GM12864 (cell line): ENCODE results near the gene RHPN2.

Experiments used
- DNase-seq: peaks from one replicate; pipeline ENCODE4 v3.0.0-alpha.2; 2011; ENCODE audit warnings: low read depth
- H3K4me3 ChIP-seq: 2 replicates; pipeline ENCODE4 v1.5.1; 2011; ENCODE audit warnings: mild to moderate bottlenecking, low read depth, low read length, control low read depth
- CTCF ChIP-seq: IDR thresholded peaks from 2 replicates; pipeline ENCODE4 v1.5.1; 2011; ENCODE audit warnings: low read depth, mild to moderate bottlenecking, moderate library complexity, low read length, control low read depth, inconsistent platforms; ENCODE audit errors: missing control alignments

Gene RHPN2

GRCh38 chr19:33100894-33101644 is 36.4 kb upstream of the RHPN2 start:
- no peak for DNase-seq
- no peak overlapping the region for H3K4me3 ChIP-seq
- TF ChIP-seq CTCF = no peak

GRCh38 chr19:33098055-33098534 is 33.4 kb upstream of the RHPN2 start:
- no peak overlapping the region for H3K4me3 ChIP-seq
- DNase-seq = no peak
- TF ChIP-seq CTCF = no peak

DNA sequence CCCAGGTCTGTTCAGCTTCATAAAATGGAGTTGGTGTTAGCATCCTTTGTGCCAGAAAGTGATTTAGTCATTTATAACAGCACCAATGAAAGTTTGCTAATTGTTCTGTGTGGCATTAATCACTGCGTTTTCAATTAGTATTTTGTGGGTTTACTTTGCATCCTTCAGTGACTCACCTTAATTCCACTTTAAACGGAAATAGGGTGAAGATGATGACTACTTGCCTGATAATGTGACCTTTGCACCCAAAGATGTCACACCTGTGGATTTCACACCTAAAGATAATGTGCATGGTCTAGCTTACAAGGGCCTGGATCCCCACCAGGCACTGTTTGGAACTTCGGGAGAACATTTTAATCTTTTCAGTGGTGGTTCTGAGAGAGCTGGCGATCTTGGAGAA is 31.3 kb upstream of the RHPN2 start:
- TF ChIP-seq CTCF = no peak
- no peak for DNase-seq
- no peak overlapping the region for H3K4me3 ChIP-seq

- no peak for TF ChIP-seq CTCF
- DNase-seq = no peak
- no peak overlapping the region for H3K4me3 ChIP-seq
Measured at GRCh38 chr19:33094436-33095067, 29.9 kb upstream of the RHPN2 start.

GRCh38 chr19:33093420-33094210 is 28.9 kb upstream of the RHPN2 start:
- DNase-seq = no peak
- no peak for TF ChIP-seq CTCF
- no peak overlapping the region for H3K4me3 ChIP-seq

DNA sequence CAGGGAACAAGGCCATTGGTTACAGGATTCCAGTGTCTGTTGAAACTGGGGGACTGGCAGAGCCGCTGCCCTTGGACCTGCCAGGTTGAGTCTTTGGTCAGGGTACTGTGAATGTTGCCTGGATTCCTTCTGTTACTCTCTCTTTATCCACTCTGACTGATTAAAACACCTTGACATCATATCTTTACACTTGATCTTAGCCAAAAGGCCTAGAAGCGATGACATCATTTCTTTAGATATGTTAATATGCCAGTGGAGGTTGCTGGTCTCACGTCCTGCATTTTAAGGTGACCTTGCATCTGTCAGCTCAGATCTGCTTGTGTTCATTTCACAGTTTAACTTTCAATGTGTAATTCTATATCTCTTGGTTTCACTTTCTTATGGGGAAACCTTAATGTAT is 25.5 kb upstream of the RHPN2 start:
- no peak for TF ChIP-seq CTCF
- DNase-seq = no peak
- H3K4me3 ChIP-seq = no peak overlapping the region
